ENCODE measurements around the gene ST3GAL6.

DNA sequence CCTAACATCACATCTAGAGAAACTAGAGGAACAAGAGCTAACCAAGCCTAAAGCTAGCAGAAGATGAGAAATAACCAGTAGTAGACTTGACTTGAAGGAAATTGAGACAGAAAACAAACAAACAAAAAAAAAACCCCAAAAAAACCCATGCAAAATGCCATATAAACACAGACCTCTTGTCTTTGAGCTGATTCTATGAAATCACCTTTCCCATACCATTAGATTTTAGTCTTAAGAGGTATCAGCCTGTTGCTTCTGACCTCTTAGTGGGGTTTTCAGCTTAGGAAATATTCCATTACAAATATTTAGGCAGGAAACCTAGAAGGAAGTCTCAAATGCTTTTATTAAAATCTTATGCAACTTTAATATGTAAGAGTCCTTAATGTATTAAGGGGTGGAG is 23.9 kb upstream of the ST3GAL6 start:
- TF ChIP-seq, protein P1, sequence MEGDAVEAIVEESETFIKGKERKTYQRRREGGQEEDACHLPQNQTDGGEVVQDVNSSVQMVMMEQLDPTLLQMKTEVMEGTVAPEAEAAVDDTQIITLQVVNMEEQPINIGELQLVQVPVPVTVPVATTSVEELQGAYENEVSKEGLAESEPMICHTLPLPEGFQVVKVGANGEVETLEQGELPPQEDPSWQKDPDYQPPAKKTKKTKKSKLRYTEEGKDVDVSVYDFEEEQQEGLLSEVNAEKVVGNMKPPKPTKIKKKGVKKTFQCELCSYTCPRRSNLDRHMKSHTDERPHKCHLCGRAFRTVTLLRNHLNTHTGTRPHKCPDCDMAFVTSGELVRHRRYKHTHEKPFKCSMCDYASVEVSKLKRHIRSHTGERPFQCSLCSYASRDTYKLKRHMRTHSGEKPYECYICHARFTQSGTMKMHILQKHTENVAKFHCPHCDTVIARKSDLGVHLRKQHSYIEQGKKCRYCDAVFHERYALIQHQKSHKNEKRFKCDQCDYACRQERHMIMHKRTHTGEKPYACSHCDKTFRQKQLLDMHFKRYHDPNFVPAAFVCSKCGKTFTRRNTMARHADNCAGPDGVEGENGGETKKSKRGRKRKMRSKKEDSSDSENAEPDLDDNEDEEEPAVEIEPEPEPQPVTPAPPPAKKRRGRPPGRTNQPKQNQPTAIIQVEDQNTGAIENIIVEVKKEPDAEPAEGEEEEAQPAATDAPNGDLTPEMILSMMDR (conservative IDR thresholded peaks at IDR 0.05; ENCODE audit: low read depth, low read length): no peak
- TF ChIP-seq, protein P2, sequence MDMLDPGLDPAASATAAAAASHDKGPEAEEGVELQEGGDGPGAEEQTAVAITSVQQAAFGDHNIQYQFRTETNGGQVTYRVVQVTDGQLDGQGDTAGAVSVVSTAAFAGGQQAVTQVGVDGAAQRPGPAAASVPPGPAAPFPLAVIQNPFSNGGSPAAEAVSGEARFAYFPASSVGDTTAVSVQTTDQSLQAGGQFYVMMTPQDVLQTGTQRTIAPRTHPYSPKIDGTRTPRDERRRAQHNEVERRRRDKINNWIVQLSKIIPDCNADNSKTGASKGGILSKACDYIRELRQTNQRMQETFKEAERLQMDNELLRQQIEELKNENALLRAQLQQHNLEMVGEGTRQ (IDR thresholded peaks at IDR 0.05; ENCODE audit: low read depth, low read length): no peak
- no peak for TF ChIP-seq CEBPB (IDR thresholded peaks at IDR 0.05; ENCODE audit: low read depth, low read length)
- no peak for TF ChIP-seq POLR2A (IDR thresholded peaks at IDR 0.05; ENCODE audit: low read depth, low read length)
- TF ChIP-seq RCOR1 (IDR thresholded peaks at IDR 0.05; ENCODE audit: insufficient replicate concordance, low read length): no peak
- TF ChIP-seq CHD1 (IDR thresholded peaks at IDR 0.05; ENCODE audit: low read depth, low read length): no peak
- TF ChIP-seq BHLHE40 (IDR thresholded peaks at IDR 0.05; ENCODE audit: low read depth, low read length): no peak

Measured in IMR-90 (cell line).